Trophoblast cell (in vitro differentiated cells and primary cell): ENCODE measurements around the gene LIMCH1.

Experiments used
- DNase-seq, 2 donors: peaks; one replicate each; pipeline ENCODE4 v3.0.0-alpha.2; 2016
- H2AFZ ChIP-seq: 2 replicates; pipeline ENCODE4 v1.6.1; 2013; ENCODE audit warnings: low read length, moderate library complexity, mild to moderate bottlenecking; ENCODE audit not compliant: insufficient read depth, poor library complexity
- H2AK5ac ChIP-seq: 2 replicates; pipeline ENCODE4 v1.6.1; 2013; ENCODE audit warnings: mild to moderate bottlenecking, low read length
- H2BK120ac ChIP-seq: 2 replicates; pipeline ENCODE4 v1.6.1; 2013; ENCODE audit warnings: low read length, mild to moderate bottlenecking, moderate library complexity; ENCODE audit not compliant: insufficient read depth, poor library complexity
- H2BK12ac ChIP-seq: 2 replicates; pipeline ENCODE4 v1.6.1; 2013; ENCODE audit warnings: mild to moderate bottlenecking, low read length, moderate library complexity
- H2BK5ac ChIP-seq: 2 replicates; pipeline ENCODE4 v1.6.1; 2013; ENCODE audit warnings: low read length, low read depth, moderate library complexity, mild to moderate bottlenecking; ENCODE audit not compliant: poor library complexity
- H3K14ac ChIP-seq: 2 replicates; pipeline ENCODE4 v1.6.1; 2013; ENCODE audit warnings: mild to moderate bottlenecking, low read length
- H3K18ac ChIP-seq: 2 replicates; pipeline ENCODE4 v1.6.1; 2013; ENCODE audit warnings: mild to moderate bottlenecking, low read length
- H3K23ac ChIP-seq: 2 replicates; pipeline ENCODE4 v1.6.1; 2013; ENCODE audit warnings: low read length
- H3K27ac ChIP-seq: 2 replicates; pipeline ENCODE4 v1.5.1; 2013; ENCODE audit warnings: low read depth, mild to moderate bottlenecking, inconsistent platforms, low read length, moderate library complexity
- H3K27me3 ChIP-seq: 2 replicates; pipeline ENCODE4 v1.6.1; 2013; ENCODE audit warnings: inconsistent platforms, mild to moderate bottlenecking, low read length, moderate library complexity; ENCODE audit not compliant: insufficient read depth
- H3K36me3 ChIP-seq, 2 experiments: 1 replicate in 1 of 2; 2 replicates in 1 of 2; pipeline ENCODE4 v1.6.1; 2013; ENCODE audit warnings: low read length in 2 of 2, mild to moderate bottlenecking in 2 of 2, moderate library complexity in 1 of 2; ENCODE audit not compliant: insufficient read depth in 2 of 2, control insufficient read depth in 1 of 2
- H3K4ac ChIP-seq: 2 replicates; pipeline ENCODE4 v1.6.1; 2013; ENCODE audit warnings: low read depth, mild to moderate bottlenecking, low read length, moderate library complexity
- H3K4me1 ChIP-seq, 2 experiments: 1 replicate in 1 of 2; 2 replicates in 1 of 2; pipeline ENCODE4 v1.6.1; 2013; ENCODE audit warnings: low read length in 2 of 2, mild to moderate bottlenecking in 2 of 2, moderate library complexity in 1 of 2; ENCODE audit not compliant: insufficient read depth in 2 of 2, control insufficient read depth in 1 of 2
- H3K4me2 ChIP-seq: 2 replicates; pipeline ENCODE4 v1.6.1; 2013; ENCODE audit warnings: inconsistent platforms, mild to moderate bottlenecking, low read length, moderate library complexity
- H3K4me3 ChIP-seq: 2 replicates; pipeline ENCODE4 v1.5.1; 2013; ENCODE audit warnings: mild to moderate bottlenecking, low read depth, low read length, inconsistent platforms
- H3K79me1 ChIP-seq: one replicate; pipeline ENCODE4 v1.6.1; 2013; ENCODE audit warnings: low read length
- H3K79me2 ChIP-seq: 2 replicates; pipeline ENCODE4 v1.6.1; 2013; ENCODE audit warnings: low read length, mild to moderate bottlenecking; ENCODE audit not compliant: control insufficient read depth, insufficient read depth, poor library complexity
- H3K9ac ChIP-seq: 2 replicates; pipeline ENCODE4 v1.6.1; 2013; ENCODE audit warnings: mild to moderate bottlenecking, low read length
- H3K9me3 ChIP-seq: 2 replicates; pipeline ENCODE4 v1.6.1; 2013; ENCODE audit warnings: low read depth, mild to moderate bottlenecking, control low read depth, inconsistent platforms, low read length; ENCODE audit not compliant: insufficient read depth
- H4K12ac ChIP-seq: 2 replicates; pipeline ENCODE4 v1.6.1; 2013; ENCODE audit warnings: low read depth, mild to moderate bottlenecking, low read length, moderate library complexity
- H4K8ac ChIP-seq: 2 replicates; pipeline ENCODE4 v1.6.1; 2013; ENCODE audit warnings: low read depth, mild to moderate bottlenecking, low read length, moderate library complexity
- H4K91ac ChIP-seq: one replicate; pipeline ENCODE4 v1.6.1; 2013; ENCODE audit warnings: low read depth, mild to moderate bottlenecking, low read length, moderate library complexity
- WGBS: extraction: QIAGEN DNeasy Blood & Tissue Kit; methylation state at CpG from one replicate; pipeline ENCODE4 v1.1.7; 2013; ENCODE audit warnings: missing lambda C conversion rate; ENCODE audit not compliant: insufficient read length, insufficient coverage; ENCODE audit errors: extremely low coverage; 5-methylcytosine and 5-hydroxymethylcytosine counted together

LIMCH1 gene

DNA sequence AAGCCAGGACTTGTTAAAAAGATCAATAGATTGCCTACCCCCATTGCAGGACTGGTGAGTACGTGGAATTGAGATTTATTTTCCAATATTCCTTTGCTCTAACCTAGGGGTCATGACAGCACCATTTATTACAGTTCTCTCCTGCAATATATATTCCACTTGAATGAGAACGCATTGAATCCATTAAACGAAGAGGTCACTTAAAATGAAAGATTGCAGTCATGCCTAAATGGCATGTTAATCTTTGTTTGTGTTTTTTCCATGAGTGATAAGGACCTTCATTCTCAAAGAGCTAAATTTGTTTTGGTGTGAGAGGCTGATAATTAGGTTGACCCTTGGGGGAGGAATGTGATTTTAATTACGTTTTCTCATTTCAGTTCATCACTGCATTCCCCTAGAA is 13.5 kb upstream of the LIMCH1 start:
- WGBS: no CpG with 5 or more reads among the region's 4 CpGs
- DNase-seq: no peak
- H4K91ac ChIP-seq: no peak overlapping the region
- no peak overlapping the region for H2BK5ac ChIP-seq
- no peak overlapping the region for H3K14ac ChIP-seq
- H3K4me2 ChIP-seq: no peak overlapping the region
- no peak overlapping the region for H4K12ac ChIP-seq
- peaks cover 7% of the 10 kb centered on the region for H3K79me1 ChIP-seq
- no peak overlapping the region for H3K9ac ChIP-seq
- no peak overlapping the region for H2AK5ac ChIP-seq
- no peaks in the 10 kb centered on the region for H3K27me3 ChIP-seq
- no peak overlapping the region for H3K4ac ChIP-seq
- H3K27ac ChIP-seq: no peak overlapping the region
- H2BK12ac ChIP-seq: no peak overlapping the region
- peaks cover 0 to 5% of the 10 kb centered on the region in 2 experiments for H3K4me1 ChIP-seq
- no peak overlapping the region for H3K23ac ChIP-seq
- H2BK120ac ChIP-seq: no peak overlapping the region
- no peak overlapping the region for H3K4me3 ChIP-seq
- H4K8ac ChIP-seq: no peak overlapping the region
- no peaks in the 10 kb centered on the region for H3K79me2 ChIP-seq
- no peaks in the 10 kb centered on the region for H3K36me3 ChIP-seq
- H2AFZ ChIP-seq: no peak overlapping the region
- H3K18ac ChIP-seq: no peak overlapping the region
- no peaks in the 10 kb centered on the region for H3K9me3 ChIP-seq

- Histone ChIP-seq H3K9ac (no peak overlapping the region), H3K27me3 (no peaks in the 10 kb centered on the region), H3K4me2 (no peak overlapping the region), H4K12ac (no peak overlapping the region), H3K79me1 (peaks cover 7% of the 10 kb centered on the region), H4K8ac (no peak overlapping the region), H3K4me3 (no peak overlapping the region), H3K36me3 (no peaks in the 10 kb centered on the region), H2AK5ac (no peak overlapping the region), H3K14ac (no peak overlapping the region), H3K27ac (no peak overlapping the region), H4K91ac (no peak overlapping the region), H3K18ac (no peak overlapping the region), H3K79me2 (no peaks in the 10 kb centered on the region), H2AFZ (no peak overlapping the region), H3K4ac (no peak overlapping the region), H2BK12ac (no peak overlapping the region), H3K9me3 (no peaks in the 10 kb centered on the region), H2BK5ac (no peak overlapping the region), H2BK120ac (no peak overlapping the region), H3K4me1 (peaks cover 0 to 5% of the 10 kb centered on the region in 2 experiments), H3K23ac (no peak overlapping the region)
- WGBS: no CpG with 5 or more reads among the region's 11 CpGs
- peak; percentile 42 to 87 for DNase-seq
Measured at GRCh38 chr4:41525129-41525528, 12.8 kb upstream of the LIMCH1 start.

DNA sequence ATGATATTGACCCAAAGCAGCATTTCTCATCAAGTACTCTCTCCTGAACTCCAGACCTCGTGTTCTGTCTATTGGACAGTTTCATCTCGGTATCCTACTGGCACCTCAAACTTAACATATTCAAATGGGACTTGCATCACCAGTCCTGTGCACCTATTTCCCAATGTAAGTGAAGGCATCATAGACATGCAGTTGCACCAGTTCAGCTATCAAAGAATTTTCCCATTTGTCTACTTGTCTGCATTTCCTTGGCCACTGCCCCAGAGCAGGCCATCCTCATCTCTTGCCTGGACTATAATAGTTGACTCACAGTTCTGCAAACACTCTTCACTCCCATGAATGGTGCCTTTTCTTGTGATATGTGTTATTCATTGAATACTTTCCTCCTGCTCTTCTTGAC is 11.3 kb upstream of the LIMCH1 start:
- Histone ChIP-seq H2AFZ (no peak overlapping the region), H2AK5ac (peak overlapping the region; percentile 76), H3K79me2 (no peaks in the 10 kb centered on the region), H3K4me1 (peaks cover 0 to 8% of the 10 kb centered on the region in 2 experiments), H4K12ac (no peak overlapping the region), H3K36me3 (no peaks in the 10 kb centered on the region), H3K4ac (no peak overlapping the region), H2BK12ac (peak overlapping the region; percentile 39), H3K14ac (peak overlapping the region; percentile 46), H3K79me1 (peaks cover 7% of the 10 kb centered on the region), H3K4me2 (no peak overlapping the region), H3K9ac (no peak overlapping the region), H3K27ac (no peak overlapping the region), H3K27me3 (no peaks in the 10 kb centered on the region), H3K9me3 (no peaks in the 10 kb centered on the region), H4K91ac (peak overlapping the region; percentile 60), H3K4me3 (no peak overlapping the region), H4K8ac (no peak overlapping the region), H2BK5ac (peak overlapping the region; percentile 11), H3K18ac (no peak overlapping the region), H3K23ac (no peak overlapping the region), H2BK120ac (peak overlapping the region; percentile 64)
- DNase-seq: peak; percentile 81 to 91
- WGBS: no CpG with 5 or more reads among the region's 2 CpGs

GRCh38 chr4:41528512-41529205 is 9.3 kb upstream of the LIMCH1 start:
- Histone ChIP-seq H3K27ac (peak overlapping the region; percentile 68), H2AFZ (no peak overlapping the region), H2BK5ac (peak overlapping the region; percentile 59), H3K36me3 (no peaks in the 10 kb centered on the region), H3K4ac (no peak overlapping the region), H3K4me3 (no peak overlapping the region), H3K9me3 (no peaks in the 10 kb centered on the region), H3K4me1 (peaks cover under 1 to 9% of the 10 kb centered on the region in 2 experiments), H3K27me3 (no peaks in the 10 kb centered on the region), H4K91ac (peak overlapping the region; percentile 54), H3K18ac (no peak overlapping the region), H3K23ac (no peak overlapping the region), H2BK120ac (no peak overlapping the region), H3K4me2 (no peak overlapping the region), H2AK5ac (no peak overlapping the region), H2BK12ac (peak overlapping the region; percentile 63), H4K12ac (no peak overlapping the region), H3K14ac (no peak overlapping the region), H3K9ac (no peak overlapping the region), H3K79me1 (peaks cover 8% of the 10 kb centered on the region), H3K79me2 (no peaks in the 10 kb centered on the region), H4K8ac (no peak overlapping the region)
- no peak for DNase-seq
- WGBS: no CpG with 5 or more reads among the region's 6 CpGs
